ENCODE results near the gene CAT.

CAT gene

DNA sequence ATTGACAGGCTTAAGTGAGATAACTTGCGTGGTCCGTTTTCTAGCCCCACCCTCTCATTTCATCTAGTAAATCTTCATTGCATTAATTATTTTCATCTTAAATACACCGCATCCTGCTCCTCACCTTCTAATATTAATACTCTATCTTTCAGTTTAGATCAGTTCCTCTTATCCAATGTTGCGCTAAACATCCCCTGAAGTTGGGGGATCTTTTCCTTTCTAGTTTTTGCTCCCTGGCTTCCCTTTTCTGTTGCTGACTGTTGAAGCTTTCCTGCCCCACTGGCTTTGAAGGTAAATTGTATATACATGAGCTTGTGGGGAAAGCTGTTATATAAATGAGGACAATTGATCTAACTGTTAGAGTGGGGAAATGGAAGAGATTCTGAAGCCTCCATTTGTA lies 7.2 kb downstream of the CAT start:
- H3K4me1 ChIP-seq (ENCODE audit: control insufficient read depth in 1 of 2, insufficient read depth in 2 of 2, low read length in 2 of 2): peaks cover 0 to 22% of the 10 kb centered on the region in 2 donors

GRCh38 chr11:34446386-34446785 lies 7.7 kb downstream of the CAT start:
- H3K4me1 ChIP-seq (ENCODE audit: control insufficient read depth in 1 of 2, insufficient read depth in 2 of 2, low read length in 2 of 2): peaks cover 0 to 18% of the 10 kb centered on the region in 2 donors
- H3K27ac ChIP-seq (ENCODE audit: low read length): no peak overlapping the region
- H3K9me3 ChIP-seq (ENCODE audit: control insufficient read depth in 1 of 2, low read length in 2 of 2): no peaks in the 10 kb centered on the region
- H3K36me3 ChIP-seq (ENCODE audit: control insufficient read depth in 1 of 2, insufficient read depth in 2 of 2, low read length in 2 of 2): peaks cover 15% of the 10 kb centered on the region in 2 donors
- H3K27me3 ChIP-seq (ENCODE audit: low read depth, low read length): no peaks in the 10 kb centered on the region
- H3K4me3 ChIP-seq (ENCODE audit: low read depth in 1 of 2, low read length in 2 of 2): no peak overlapping the region

More for the DNA sequence above, 7.2 kb downstream of the CAT start:
- no peaks in the 10 kb centered on the region for H3K9me3 ChIP-seq (ENCODE audit: control insufficient read depth in 1 of 2, low read length in 2 of 2)
- no peak overlapping the region for H3K27ac ChIP-seq (ENCODE audit: low read length)
- peaks cover 11% of the 10 kb centered on the region in 2 donors for H3K36me3 ChIP-seq (ENCODE audit: control insufficient read depth in 1 of 2, insufficient read depth in 2 of 2, low read length in 2 of 2)
- H3K4me3 ChIP-seq (ENCODE audit: low read depth in 1 of 2, low read length in 2 of 2): no peak overlapping the region
- H3K27me3 ChIP-seq (ENCODE audit: low read depth, low read length): no peaks in the 10 kb centered on the region

GRCh38 chr11:34447044-34447443 lies 8.3 kb downstream of the CAT start:
- H3K27ac ChIP-seq (ENCODE audit: low read length): no peak overlapping the region
- H3K4me1 ChIP-seq (ENCODE audit: control insufficient read depth in 1 of 2, insufficient read depth in 2 of 2, low read length in 2 of 2): peaks cover 0 to 15% of the 10 kb centered on the region in 2 donors
- no peaks in the 10 kb centered on the region for H3K9me3 ChIP-seq (ENCODE audit: control insufficient read depth in 1 of 2, low read length in 2 of 2)
- no peaks in the 10 kb centered on the region for H3K27me3 ChIP-seq (ENCODE audit: low read depth, low read length)
- peaks cover 21 to 22% of the 10 kb centered on the region in 2 donors for H3K36me3 ChIP-seq (ENCODE audit: control insufficient read depth in 1 of 2, insufficient read depth in 2 of 2, low read length in 2 of 2)
- H3K4me3 ChIP-seq (ENCODE audit: low read depth in 1 of 2, low read length in 2 of 2): no peak overlapping the region

DNA sequence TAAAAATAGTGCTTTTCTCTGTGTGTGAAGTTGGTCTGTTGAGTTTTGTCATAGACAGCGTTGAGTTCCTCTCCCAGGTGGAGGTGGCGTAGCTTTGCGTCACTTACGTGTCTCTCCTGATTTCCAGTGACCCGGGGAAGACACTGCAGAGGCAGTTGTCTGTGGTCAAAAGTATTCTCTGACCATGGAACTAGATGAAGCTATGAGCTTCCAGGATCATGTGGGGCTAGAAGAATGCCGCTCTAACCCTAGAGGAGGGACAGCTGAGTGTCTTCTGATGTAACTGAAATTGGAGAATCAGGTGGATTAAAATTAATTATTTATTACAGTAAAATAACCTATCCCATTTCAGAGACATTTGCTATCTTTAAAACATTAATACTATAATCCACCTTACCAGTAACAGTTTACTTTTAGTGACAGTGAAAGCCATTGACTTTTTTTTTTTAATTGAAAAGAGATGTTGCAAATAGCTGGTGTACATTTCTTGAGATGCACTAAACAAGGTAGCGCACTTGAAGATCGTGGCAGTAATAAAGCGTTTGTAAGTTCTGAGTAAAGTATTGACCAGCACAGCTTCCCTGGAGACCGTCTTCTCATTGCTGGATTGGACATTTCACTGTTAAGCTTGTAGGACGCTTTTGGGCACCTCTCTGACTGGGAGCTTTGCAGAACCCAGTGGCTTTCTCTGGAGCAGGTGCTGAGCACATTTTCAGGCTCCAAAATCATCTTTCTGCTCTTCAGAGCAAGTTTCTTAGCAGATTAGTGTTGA lies 9.7 kb downstream of the CAT start:
- H3K27ac ChIP-seq (ENCODE audit: low read length): no peak overlapping the region
- H3K9me3 ChIP-seq (ENCODE audit: control insufficient read depth in 1 of 2, low read length in 2 of 2): no peaks in the 10 kb centered on the region
- no peak overlapping the region for H3K4me3 ChIP-seq (ENCODE audit: low read depth in 1 of 2, low read length in 2 of 2)
- H3K4me1 ChIP-seq (ENCODE audit: control insufficient read depth in 1 of 2, insufficient read depth in 2 of 2, low read length in 2 of 2): peaks cover 0 to 12% of the 10 kb centered on the region in 2 donors
- H3K27me3 ChIP-seq (ENCODE audit: low read depth, low read length): no peaks in the 10 kb centered on the region
- peaks cover 32 to 35% of the 10 kb centered on the region in 2 donors for H3K36me3 ChIP-seq (ENCODE audit: control insufficient read depth in 1 of 2, insufficient read depth in 2 of 2, low read length in 2 of 2)

DNA sequence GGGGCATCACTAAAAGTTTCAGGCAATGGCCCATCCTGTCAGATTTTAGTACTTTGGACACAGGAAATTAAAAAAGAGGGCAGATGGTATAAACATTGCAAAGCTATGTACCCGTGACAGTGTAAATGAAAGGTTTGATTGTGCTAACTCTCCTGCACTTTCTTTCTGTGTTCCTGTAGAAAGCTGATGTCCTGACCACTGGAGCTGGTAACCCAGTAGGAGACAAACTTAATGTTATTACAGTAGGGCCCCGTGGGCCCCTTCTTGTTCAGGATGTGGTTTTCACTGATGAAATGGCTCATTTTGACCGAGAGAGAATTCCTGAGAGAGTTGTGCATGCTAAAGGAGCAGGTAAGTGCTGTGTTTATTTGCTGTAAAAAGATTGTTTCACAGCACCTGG lies 10.3 kb downstream of the CAT start:
- peaks cover 38 to 41% of the 10 kb centered on the region in 2 donors for H3K36me3 ChIP-seq (ENCODE audit: control insufficient read depth in 1 of 2, insufficient read depth in 2 of 2, low read length in 2 of 2)
- H3K9me3 ChIP-seq (ENCODE audit: control insufficient read depth in 1 of 2, low read length in 2 of 2): no peaks in the 10 kb centered on the region
- no peak overlapping the region for H3K27ac ChIP-seq (ENCODE audit: low read length)

GRCh38 chr11:34451053-34451452 lies 12.3 kb downstream of the CAT start:
- H3K36me3 ChIP-seq (ENCODE audit: control insufficient read depth in 1 of 2, insufficient read depth in 2 of 2, low read length in 2 of 2): peaks cover 56 to 58% of the 10 kb centered on the region in 2 donors
- no peaks in the 10 kb centered on the region for H3K9me3 ChIP-seq (ENCODE audit: control insufficient read depth in 1 of 2, low read length in 2 of 2)
- peaks cover 0 to 7% of the 10 kb centered on the region in 2 donors for H3K4me1 ChIP-seq (ENCODE audit: control insufficient read depth in 1 of 2, insufficient read depth in 2 of 2, low read length in 2 of 2)
- H3K27ac ChIP-seq (ENCODE audit: low read length): no peak overlapping the region
- H3K4me3 ChIP-seq (ENCODE audit: low read depth in 1 of 2, low read length in 2 of 2): no peak overlapping the region
- no peaks in the 10 kb centered on the region for H3K27me3 ChIP-seq (ENCODE audit: low read depth, low read length)

More for the DNA sequence above, 10.3 kb downstream of the CAT start:
- H3K27me3 ChIP-seq (ENCODE audit: low read depth, low read length): no peaks in the 10 kb centered on the region
- no peak overlapping the region for H3K4me3 ChIP-seq (ENCODE audit: low read depth in 1 of 2, low read length in 2 of 2)
- H3K4me1 ChIP-seq (ENCODE audit: control insufficient read depth in 1 of 2, insufficient read depth in 2 of 2, low read length in 2 of 2): peaks cover 0 to 12% of the 10 kb centered on the region in 2 donors

DNA sequence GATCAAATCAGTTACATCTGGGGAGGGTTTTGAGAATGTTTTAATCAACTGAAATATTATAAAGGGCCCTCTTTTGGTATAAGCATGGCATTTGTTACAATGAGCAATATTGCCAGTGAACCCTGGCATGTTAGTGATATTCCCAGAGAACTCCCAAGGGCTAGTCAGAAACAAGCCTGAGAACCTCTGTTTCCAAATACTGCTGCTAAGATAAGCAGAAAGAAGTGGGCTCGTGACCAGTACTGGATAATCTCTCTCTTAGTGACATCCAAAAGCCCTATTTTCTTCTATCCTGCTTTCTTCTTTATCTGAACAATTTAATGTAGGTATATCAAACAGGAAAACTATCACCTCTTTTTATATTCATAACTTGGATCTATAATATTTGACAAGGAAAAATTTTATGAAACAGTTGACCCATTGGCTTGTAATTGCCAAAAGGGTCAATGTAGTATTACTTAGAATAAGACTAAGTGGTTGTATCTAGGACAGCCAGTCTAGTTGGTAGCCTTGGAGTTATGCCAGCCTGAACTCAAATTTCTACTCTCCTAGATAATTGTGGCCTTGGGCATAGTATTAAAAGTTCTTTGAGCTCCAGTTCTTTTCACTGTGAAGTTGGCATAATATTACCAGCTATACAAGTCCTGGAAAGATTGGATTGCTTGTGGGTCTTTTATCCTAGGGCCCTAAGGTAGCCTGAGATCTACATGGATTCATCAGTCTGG lies 15.7 kb downstream of the CAT start:
- Histone ChIP-seq H3K27me3 (ENCODE audit: low read depth, low read length) (no peaks in the 10 kb centered on the region), H3K9me3 (ENCODE audit: control insufficient read depth in 1 of 2, low read length in 2 of 2) (no peaks in the 10 kb centered on the region), H3K27ac (ENCODE audit: low read length) (no peak overlapping the region), H3K4me3 (ENCODE audit: low read depth in 1 of 2, low read length in 2 of 2) (no peak overlapping the region), H3K4me1 (ENCODE audit: control insufficient read depth in 1 of 2, insufficient read depth in 2 of 2, low read length in 2 of 2) (no peaks in the 10 kb centered on the region), H3K36me3 (ENCODE audit: control insufficient read depth in 1 of 2, insufficient read depth in 2 of 2, low read length in 2 of 2) (peaks cover 84 to 88% of the 10 kb centered on the region in 2 donors)

- no peak overlapping the region for H3K27ac ChIP-seq (ENCODE audit: low read length)
- no peaks in the 10 kb centered on the region for H3K4me1 ChIP-seq (ENCODE audit: control insufficient read depth in 1 of 2, insufficient read depth in 2 of 2, low read length in 2 of 2)
- no peaks in the 10 kb centered on the region for H3K27me3 ChIP-seq (ENCODE audit: low read depth, low read length)
- H3K9me3 ChIP-seq (ENCODE audit: control insufficient read depth in 1 of 2, low read length in 2 of 2): no peaks in the 10 kb centered on the region
- H3K36me3 ChIP-seq (ENCODE audit: control insufficient read depth in 1 of 2, insufficient read depth in 2 of 2, low read length in 2 of 2): peaks cover 66 to 77% of the 10 kb centered on the region in 2 donors
- H3K4me3 ChIP-seq (ENCODE audit: low read depth in 1 of 2, low read length in 2 of 2): no peak overlapping the region
These were observed 18.9 kb downstream of the CAT start for GRCh38 chr11:34457607-34458006.

GRCh38 chr11:34458525-34458924 lies 19.8 kb downstream of the CAT start:
- Histone ChIP-seq H3K4me3 (ENCODE audit: low read depth in 1 of 2, low read length in 2 of 2) (no peak overlapping the region), H3K27me3 (ENCODE audit: low read depth, low read length) (no peaks in the 10 kb centered on the region), H3K4me1 (ENCODE audit: control insufficient read depth in 1 of 2, insufficient read depth in 2 of 2, low read length in 2 of 2) (no peaks in the 10 kb centered on the region), H3K36me3 (ENCODE audit: control insufficient read depth in 1 of 2, insufficient read depth in 2 of 2, low read length in 2 of 2) (peaks cover 64 to 77% of the 10 kb centered on the region in 2 donors), H3K27ac (ENCODE audit: low read length) (no peak overlapping the region), H3K9me3 (ENCODE audit: control insufficient read depth in 1 of 2, low read length in 2 of 2) (no peaks in the 10 kb centered on the region)

DNA sequence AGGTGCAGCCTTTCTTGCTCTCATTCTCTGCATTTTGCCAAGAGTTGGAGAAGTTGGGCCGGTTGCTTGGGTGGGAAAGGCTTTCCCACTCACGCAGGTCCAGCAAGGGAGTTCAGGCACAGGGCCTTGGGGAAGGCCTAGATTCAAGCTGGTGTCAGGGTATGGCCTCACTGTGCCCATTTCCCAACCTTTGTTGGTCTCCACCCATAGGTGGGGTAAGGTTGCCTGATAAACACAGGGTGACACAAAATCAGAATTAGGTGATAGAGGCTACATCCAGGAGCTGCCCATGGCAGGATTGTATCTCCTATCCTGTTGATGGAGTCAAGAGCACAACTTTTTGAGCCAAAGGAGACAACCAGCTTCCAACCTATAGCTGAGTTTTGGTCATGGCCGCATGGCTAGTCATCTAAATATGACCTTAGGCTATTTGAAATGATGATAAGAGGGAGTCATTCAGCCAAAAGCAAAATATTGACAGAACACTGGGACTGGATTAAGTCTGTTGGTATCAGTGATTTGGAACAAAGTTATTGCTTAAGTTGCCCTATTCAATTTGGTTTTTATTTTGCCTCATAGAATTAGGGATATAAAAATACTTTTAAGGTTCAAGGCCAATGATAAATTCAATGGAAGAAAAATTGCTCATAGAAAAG lies 20.9 kb downstream of the CAT start:
- H3K27ac ChIP-seq (ENCODE audit: low read length): no peak overlapping the region
- H3K4me3 ChIP-seq (ENCODE audit: low read depth in 1 of 2, low read length in 2 of 2): no peak overlapping the region
- H3K9me3 ChIP-seq (ENCODE audit: control insufficient read depth in 1 of 2, low read length in 2 of 2): no peaks in the 10 kb centered on the region
- no peaks in the 10 kb centered on the region for H3K4me1 ChIP-seq (ENCODE audit: control insufficient read depth in 1 of 2, insufficient read depth in 2 of 2, low read length in 2 of 2)
- H3K36me3 ChIP-seq (ENCODE audit: control insufficient read depth in 1 of 2, insufficient read depth in 2 of 2, low read length in 2 of 2): peaks cover 65 to 77% of the 10 kb centered on the region in 2 donors
- H3K27me3 ChIP-seq (ENCODE audit: low read depth, low read length): no peaks in the 10 kb centered on the region

GRCh38 chr11:34460278-34460677 lies 21.5 kb downstream of the CAT start:
- Histone ChIP-seq H3K27ac (ENCODE audit: low read length) (no peak overlapping the region), H3K36me3 (ENCODE audit: control insufficient read depth in 1 of 2, insufficient read depth in 2 of 2, low read length in 2 of 2) (peaks cover 62 to 79% of the 10 kb centered on the region in 2 donors), H3K4me1 (ENCODE audit: control insufficient read depth in 1 of 2, insufficient read depth in 2 of 2, low read length in 2 of 2) (no peaks in the 10 kb centered on the region), H3K9me3 (ENCODE audit: control insufficient read depth in 1 of 2, low read length in 2 of 2) (no peaks in the 10 kb centered on the region), H3K4me3 (ENCODE audit: low read depth in 1 of 2, low read length in 2 of 2) (no peak overlapping the region), H3K27me3 (ENCODE audit: low read depth, low read length) (no peaks in the 10 kb centered on the region)

All from muscle layer of duodenum (tissue), 2 donors.